ENCODE data around the gene LTBP1. TPM values are rescaled to one million over a fixed set of nuclear protein-coding genes. Genes with fewer than 3 reads are reported as not detected.

The LTBP1 gene
- total RNA-seq, 1 experiment from 2014 or later: 12.5 TPM

- Histone ChIP-seq H3K27me3 (ENCODE audit: control insufficient read depth, insufficient read depth, low read length) (no peaks in the 10 kb centered on the region), H3K4me3 (ENCODE audit: low read depth in 2 of 2, low read length in 2 of 2) (no peak overlapping the region), H3K27ac (ENCODE audit: low read length) (no peak overlapping the region), H3K36me3 (ENCODE audit: control insufficient read depth, insufficient read depth, low read length) (no peaks in the 10 kb centered on the region), H3K9me3 (ENCODE audit: control insufficient read depth, insufficient read depth, low read depth, low read length) (no peaks in the 10 kb centered on the region), H3K4me1 (ENCODE audit: control insufficient read depth, insufficient read depth, low read length) (no peaks in the 10 kb centered on the region; the same call in 1 of the 2 replicates)
- intact Hi-C loops (cut with micrococcal nuclease; ENCODE audit: unreplicated experiment) (no loop called here), in situ Hi-C loops (cut with HindIII; ENCODE audit: low pct_unique_long_range_greater_than_20kb, low sequenced_read_pairs) (no loop called here)
- ATAC-seq (0 out of 2 replicates have a peak, but pooled peaks have one; percentile 58), DNase-seq (ENCODE audit: low read depth, low spot score) (no peak)
- BruUV-seq (replicated peaks): no TSS peak
- POLR2A ChIA-PET: no interaction called here
- CTCF ChIA-PET: no interaction called here
- TF ChIP-seq, protein P1, sequence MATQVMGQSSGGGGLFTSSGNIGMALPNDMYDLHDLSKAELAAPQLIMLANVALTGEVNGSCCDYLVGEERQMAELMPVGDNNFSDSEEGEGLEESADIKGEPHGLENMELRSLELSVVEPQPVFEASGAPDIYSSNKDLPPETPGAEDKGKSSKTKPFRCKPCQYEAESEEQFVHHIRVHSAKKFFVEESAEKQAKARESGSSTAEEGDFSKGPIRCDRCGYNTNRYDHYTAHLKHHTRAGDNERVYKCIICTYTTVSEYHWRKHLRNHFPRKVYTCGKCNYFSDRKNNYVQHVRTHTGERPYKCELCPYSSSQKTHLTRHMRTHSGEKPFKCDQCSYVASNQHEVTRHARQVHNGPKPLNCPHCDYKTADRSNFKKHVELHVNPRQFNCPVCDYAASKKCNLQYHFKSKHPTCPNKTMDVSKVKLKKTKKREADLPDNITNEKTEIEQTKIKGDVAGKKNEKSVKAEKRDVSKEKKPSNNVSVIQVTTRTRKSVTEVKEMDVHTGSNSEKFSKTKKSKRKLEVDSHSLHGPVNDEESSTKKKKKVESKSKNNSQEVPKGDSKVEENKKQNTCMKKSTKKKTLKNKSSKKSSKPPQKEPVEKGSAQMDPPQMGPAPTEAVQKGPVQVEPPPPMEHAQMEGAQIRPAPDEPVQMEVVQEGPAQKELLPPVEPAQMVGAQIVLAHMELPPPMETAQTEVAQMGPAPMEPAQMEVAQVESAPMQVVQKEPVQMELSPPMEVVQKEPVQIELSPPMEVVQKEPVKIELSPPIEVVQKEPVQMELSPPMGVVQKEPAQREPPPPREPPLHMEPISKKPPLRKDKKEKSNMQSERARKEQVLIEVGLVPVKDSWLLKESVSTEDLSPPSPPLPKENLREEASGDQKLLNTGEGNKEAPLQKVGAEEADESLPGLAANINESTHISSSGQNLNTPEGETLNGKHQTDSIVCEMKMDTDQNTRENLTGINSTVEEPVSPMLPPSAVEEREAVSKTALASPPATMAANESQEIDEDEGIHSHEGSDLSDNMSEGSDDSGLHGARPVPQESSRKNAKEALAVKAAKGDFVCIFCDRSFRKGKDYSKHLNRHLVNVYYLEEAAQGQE (IDR thresholded peaks at IDR 0.05; ENCODE audit: insufficient read depth in 1 of 2, low read depth in 2 of 2, low read length in 1 of 2): no peak
- TF ChIP-seq, protein P2, sequence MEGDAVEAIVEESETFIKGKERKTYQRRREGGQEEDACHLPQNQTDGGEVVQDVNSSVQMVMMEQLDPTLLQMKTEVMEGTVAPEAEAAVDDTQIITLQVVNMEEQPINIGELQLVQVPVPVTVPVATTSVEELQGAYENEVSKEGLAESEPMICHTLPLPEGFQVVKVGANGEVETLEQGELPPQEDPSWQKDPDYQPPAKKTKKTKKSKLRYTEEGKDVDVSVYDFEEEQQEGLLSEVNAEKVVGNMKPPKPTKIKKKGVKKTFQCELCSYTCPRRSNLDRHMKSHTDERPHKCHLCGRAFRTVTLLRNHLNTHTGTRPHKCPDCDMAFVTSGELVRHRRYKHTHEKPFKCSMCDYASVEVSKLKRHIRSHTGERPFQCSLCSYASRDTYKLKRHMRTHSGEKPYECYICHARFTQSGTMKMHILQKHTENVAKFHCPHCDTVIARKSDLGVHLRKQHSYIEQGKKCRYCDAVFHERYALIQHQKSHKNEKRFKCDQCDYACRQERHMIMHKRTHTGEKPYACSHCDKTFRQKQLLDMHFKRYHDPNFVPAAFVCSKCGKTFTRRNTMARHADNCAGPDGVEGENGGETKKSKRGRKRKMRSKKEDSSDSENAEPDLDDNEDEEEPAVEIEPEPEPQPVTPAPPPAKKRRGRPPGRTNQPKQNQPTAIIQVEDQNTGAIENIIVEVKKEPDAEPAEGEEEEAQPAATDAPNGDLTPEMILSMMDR (IDR thresholded peaks at IDR 0.05): no peak
Measured at GRCh38 chr2:33304032-33304864, 357.5 kb downstream of the LTBP1 start.

DNA sequence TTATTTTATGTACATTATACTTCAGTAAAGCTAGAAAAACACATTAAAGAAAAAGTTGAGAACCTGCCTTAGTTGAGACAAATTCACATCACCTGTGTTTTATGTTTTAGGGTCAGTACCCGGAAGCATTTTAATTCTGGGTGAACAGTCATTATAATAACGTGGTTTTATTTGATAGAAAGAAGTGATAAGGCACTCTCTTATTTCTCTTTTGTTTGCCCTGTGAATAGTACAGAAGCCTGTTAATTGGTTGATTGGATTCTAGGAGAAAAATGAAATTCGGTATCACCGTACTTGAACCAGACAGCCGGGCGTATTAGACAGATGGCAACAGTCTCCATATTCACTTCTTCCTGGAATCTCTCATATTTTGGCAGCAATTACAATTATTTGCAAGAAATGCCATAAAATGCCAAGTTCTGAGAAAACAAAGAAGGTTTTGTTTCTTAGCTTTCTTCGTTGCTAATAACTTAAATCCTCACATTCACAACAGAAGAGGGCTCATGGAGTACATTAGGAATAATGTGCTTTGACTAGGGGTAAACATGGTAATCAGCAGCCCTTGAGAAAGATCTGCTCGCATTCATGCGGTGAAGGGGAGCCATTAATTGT lies 361.0 kb downstream of the LTBP1 start:
- no peak for ATAC-seq
- CTCF ChIA-PET: no interaction called here
- intact Hi-C loops (cut with micrococcal nuclease; ENCODE audit: unreplicated experiment): no loop called here

More for the DNA sequence above, 361.0 kb downstream of the LTBP1 start:
- H3K36me3 ChIP-seq (ENCODE audit: control insufficient read depth, insufficient read depth, low read length): no peaks in the 10 kb centered on the region
- H3K27ac ChIP-seq (ENCODE audit: low read length): no peak overlapping the region
- no TSS peak for BruUV-seq (replicated peaks)
- TF ChIP-seq POLR2AphosphoS5 (IDR thresholded peaks at IDR 0.05; ENCODE audit: low read depth, low read length): no peak
- TF ChIP-seq, protein P2 (IDR thresholded peaks at IDR 0.05): no peak
- in situ Hi-C loops (cut with HindIII; ENCODE audit: low pct_unique_long_range_greater_than_20kb, low sequenced_read_pairs): no loop called here
- H3K4me1 ChIP-seq (ENCODE audit: control insufficient read depth, insufficient read depth, low read length): no peaks in the 10 kb centered on the region; the same call in 1 of the 2 replicates
- H3K9me3 ChIP-seq (ENCODE audit: control insufficient read depth, insufficient read depth, low read depth, low read length): no peaks in the 10 kb centered on the region
- no peaks in the 10 kb centered on the region for H3K27me3 ChIP-seq (ENCODE audit: control insufficient read depth, insufficient read depth, low read length)
- no peak overlapping the region for H3K4me3 ChIP-seq (ENCODE audit: low read depth in 2 of 2, low read length in 2 of 2)
- POLR2A ChIA-PET: no interaction called here
- DNase-seq (ENCODE audit: low read depth, low spot score): no peak

All from Panc1 (cell line).